BE2C (cell line): Measurements from ENCODE around the gene ITGA4. TPM values are rescaled to one million over a fixed set of nuclear protein-coding genes. Genes with fewer than 3 reads are reported as not detected.

Experiments used
- DNase-seq: peaks from one replicate; pipeline ENCODE4 v3.0.0-alpha.2; 2020
- H3K27me3 ChIP-seq: fragments of 250-450 bp; sonication (Bioruptor Pico); 2 replicates; pipeline ENCODE4 v1.5.1; 2020; ENCODE audit warnings: mild to moderate bottlenecking
- H3K36me3 ChIP-seq: fragments of 250-450 bp; sonication (Bioruptor Pico); 2 replicates; pipeline ENCODE4 v1.5.1; 2020; ENCODE audit warnings: mild to moderate bottlenecking
- H3K4me1 ChIP-seq: fragments of 250-450 bp; sonication (Bioruptor Pico); 2 replicates; pipeline ENCODE4 v1.5.1; 2020
- H3K4me3 ChIP-seq: 2 replicates; pipeline ENCODE4 v1.5.1; 2011; ENCODE audit warnings: low read depth, low read length
- H3K9me3 ChIP-seq: fragments of 250-450 bp; sonication (Bioruptor Pico); 2 replicates; pipeline ENCODE4 v1.5.1; 2020
- CTCF ChIP-seq: IDR thresholded peaks from 2 replicates; pipeline ENCODE4 v1.5.1; 2012; ENCODE audit warnings: mild to moderate bottlenecking, low read depth, low read length
- polyA plus RNA-seq: library from polyadenylated mRNA; unstranded; fragments of >200 nt; gene quantifications from one replicate; pipeline ENCODE4 v1.2.1, GENCODE V29; 2012; ENCODE audit warnings: low read depth, missing spikeins; ENCODE audit not compliant: insufficient read length, insufficient read depth

The ITGA4 gene
- polyA plus RNA-seq: not detected

GRCh38 chr2:181457121-181457740 lies at the start of gene ITGA4:
Gene ITGA4 (plus strand): TSS chr2:181457386. CDS start chr2:181457655, 269 bp downstream.
- peak; percentile 63 for DNase-seq
- H3K27me3 ChIP-seq: peaks cover 17% of the 10 kb centered on the region
- peak; percentile 47 for TF ChIP-seq CTCF
- no peaks in the 10 kb centered on the region for H3K9me3 ChIP-seq
- H3K4me3 ChIP-seq: peak within 1 kb of the TSS; percentile 38
- no peaks in the 10 kb centered on the region for H3K4me1 ChIP-seq
- H3K36me3 ChIP-seq: no peaks in the 10 kb centered on the region

- no peak overlapping the region for H3K4me3 ChIP-seq
- H3K9me3 ChIP-seq: no peaks in the 10 kb centered on the region
- DNase-seq: no peak
- no peak for TF ChIP-seq CTCF
- no peaks in the 10 kb centered on the region for H3K36me3 ChIP-seq
- H3K27me3 ChIP-seq: no peaks in the 10 kb centered on the region
- H3K4me1 ChIP-seq: peaks cover 8% of the 10 kb centered on the region
Measured at GRCh38 chr2:181408861-181409260, 48.3 kb upstream of the ITGA4 start.

- Histone ChIP-seq H3K4me3 (no peak overlapping the region), H3K9me3 (no peaks in the 10 kb centered on the region), H3K4me1 (peaks cover 8% of the 10 kb centered on the region), H3K27me3 (no peaks in the 10 kb centered on the region), H3K36me3 (no peaks in the 10 kb centered on the region)
- no peak for TF ChIP-seq CTCF
- DNase-seq: peak; percentile 93
Measured at GRCh38 chr2:181411105-181411849, 45.9 kb upstream of the ITGA4 start.

- H3K36me3 ChIP-seq: no peaks in the 10 kb centered on the region
- H3K4me3 ChIP-seq: no peak overlapping the region
- DNase-seq: no peak
Measured at GRCh38 chr2:181419129-181419855, 37.9 kb upstream of the ITGA4 start.

GRCh38 chr2:181420259-181421130 lies 36.7 kb upstream of the ITGA4 start:
- Histone ChIP-seq H3K27me3 (no peaks in the 10 kb centered on the region), H3K9me3 (no peaks in the 10 kb centered on the region), H3K4me3 (no peak overlapping the region), H3K4me1 (no peaks in the 10 kb centered on the region), H3K36me3 (no peaks in the 10 kb centered on the region)
- TF ChIP-seq CTCF: no peak
- no peak for DNase-seq

More at GRCh38 chr2:181419129-181419855, 37.9 kb upstream of the ITGA4 start:
- TF ChIP-seq CTCF: no peak
- Histone ChIP-seq H3K27me3 (no peaks in the 10 kb centered on the region), H3K4me1 (no peaks in the 10 kb centered on the region), H3K9me3 (no peaks in the 10 kb centered on the region)
